Measurements from ENCODE around the gene TAS1R2. TPM values are rescaled to one million over a fixed set of nuclear protein-coding genes. Genes with fewer than 3 reads are reported as not detected.

Gene TAS1R2
- total and polyA plus RNA-seq, 3 donors from 2014 or later, result 0.19 TPM; not detected in 2

GRCh38 chr1:18800258-18800657 lies 59.2 kb downstream of the TAS1R2 start:
- Histone ChIP-seq H3K4me3 (no peak overlapping the region), H3K27me3 (no peaks in the 10 kb centered on the region), H3K27ac (no peak overlapping the region), H3K9me3 (no peaks in the 10 kb centered on the region), H3K36me3 (ENCODE audit: low read depth, missing control alignments) (no peaks in the 10 kb centered on the region), H3K4me1 (no peaks in the 10 kb centered on the region)
- no peak for DNase-seq
- intact Hi-C loops (cut with DNase I; ENCODE audit: low total_unique reads), result no loop called here
- WGBS, 2 donors, result 83 to 94% methylated on average over 5 to 6 of the region's 6 CpGs
- TF ChIP-seq CTCF (IDR thresholded peaks at IDR 0.05) (no peak), POLR2A (IDR thresholded peaks at IDR 0.05) (no peak)

DNA sequence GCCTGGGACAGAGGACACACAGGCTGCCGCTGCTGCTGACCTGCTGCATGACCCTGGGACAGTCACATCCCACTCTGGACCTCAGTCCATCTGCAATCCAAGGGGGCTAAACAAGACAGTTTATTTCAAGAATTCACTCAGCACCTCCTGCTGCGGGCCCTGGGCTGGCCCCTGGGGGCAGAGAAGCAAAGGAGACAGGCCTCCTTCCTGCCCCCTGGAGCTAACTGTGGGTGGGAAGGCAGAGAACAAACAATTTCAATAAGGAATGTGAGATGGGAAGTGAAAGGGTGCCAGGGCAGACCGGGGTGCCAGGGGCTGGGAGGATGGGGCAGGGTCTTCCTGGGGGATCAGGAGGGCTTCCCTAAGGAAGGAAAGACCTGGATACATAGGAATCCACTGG lies 60.0 kb downstream of the TAS1R2 start:
- intact Hi-C loops (cut with DNase I; ENCODE audit: low total_unique reads), result no loop called here
- Histone ChIP-seq H3K36me3 (ENCODE audit: low read depth, missing control alignments) (no peaks in the 10 kb centered on the region), H3K27me3 (no peaks in the 10 kb centered on the region), H3K4me1 (no peaks in the 10 kb centered on the region), H3K27ac (no peak overlapping the region), H3K4me3 (no peak overlapping the region), H3K9me3 (no peaks in the 10 kb centered on the region)
- TF ChIP-seq CTCF (IDR thresholded peaks at IDR 0.05) (no peak), POLR2A (IDR thresholded peaks at IDR 0.05) (no peak)
- no peak for DNase-seq
- WGBS, 2 donors, result 71 to 77% methylated on average over 3 of the region's 3 CpGs

GRCh38 chr1:18798946-18799345 lies 60.5 kb downstream of the TAS1R2 start:
- WGBS, 2 donors, result 82 to 93% methylated on average over 6 of the region's 6 CpGs
- no peak overlapping the region for H3K4me3 ChIP-seq
- no peak for DNase-seq
- no peaks in the 10 kb centered on the region for H3K27me3 ChIP-seq
- no peaks in the 10 kb centered on the region for H3K36me3 ChIP-seq (ENCODE audit: low read depth, missing control alignments)
- no peak for TF ChIP-seq POLR2A (IDR thresholded peaks at IDR 0.05)
- TF ChIP-seq CTCF (IDR thresholded peaks at IDR 0.05), result no peak
- H3K9me3 ChIP-seq, result no peaks in the 10 kb centered on the region
- no peak overlapping the region for H3K27ac ChIP-seq
- H3K4me1 ChIP-seq, result no peaks in the 10 kb centered on the region
- intact Hi-C loops (cut with DNase I; ENCODE audit: low total_unique reads), result no loop called here

DNA sequence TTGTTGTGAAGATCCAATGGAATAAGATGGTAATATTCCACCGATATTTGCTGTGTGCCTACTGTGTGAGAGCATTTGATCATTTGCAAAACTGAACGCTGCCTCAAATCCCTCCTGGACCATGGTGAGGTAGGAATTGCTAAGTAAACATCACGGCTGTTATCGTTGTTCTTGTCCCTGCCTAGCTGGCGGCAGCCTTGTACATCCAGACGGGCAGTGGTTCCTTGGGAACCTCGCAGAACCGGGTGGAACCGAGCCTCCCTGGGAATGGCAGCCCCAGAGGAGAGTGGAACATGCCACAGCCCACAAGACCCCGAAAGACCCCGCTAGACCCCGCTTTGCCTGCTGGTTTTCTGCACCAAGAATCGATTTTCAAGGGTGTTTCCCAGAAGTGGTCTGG lies 60.9 kb downstream of the TAS1R2 start:
- Histone ChIP-seq H3K9me3 (no peaks in the 10 kb centered on the region), H3K27me3 (no peaks in the 10 kb centered on the region), H3K36me3 (ENCODE audit: low read depth, missing control alignments) (no peaks in the 10 kb centered on the region), H3K27ac (no peak overlapping the region), H3K4me3 (no peak overlapping the region), H3K4me1 (no peaks in the 10 kb centered on the region)
- intact Hi-C loops (cut with DNase I; ENCODE audit: low total_unique reads), result no loop called here
- WGBS, 2 donors, result 88 to 91% methylated on average over 13 of the region's 13 CpGs
- no peak for DNase-seq
- no peak for TF ChIP-seq POLR2A (IDR thresholded peaks at IDR 0.05)
- TF ChIP-seq CTCF (IDR thresholded peaks at IDR 0.05), result no peak

DNA sequence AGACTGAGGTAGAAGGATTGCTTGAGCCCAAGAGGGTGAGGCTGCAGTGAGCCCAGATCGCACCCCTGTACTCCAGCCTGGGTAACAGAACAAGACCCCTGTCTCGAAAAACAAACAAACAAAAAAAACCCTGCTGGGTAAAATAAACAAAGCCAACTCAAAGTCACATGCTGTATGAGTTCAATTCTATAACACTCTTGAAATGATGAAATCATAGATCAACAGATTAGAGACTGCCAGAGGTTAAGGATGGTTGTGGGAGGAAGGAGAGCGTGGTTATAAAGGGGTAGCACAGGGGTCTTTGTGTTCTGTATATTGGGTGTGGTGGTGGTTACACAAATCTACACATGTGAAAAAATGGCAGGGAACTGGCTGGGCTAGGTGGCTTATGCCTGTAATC lies 62.5 kb downstream of the TAS1R2 start:
- H3K27ac ChIP-seq, result no peak overlapping the region
- intact Hi-C loops (cut with DNase I; ENCODE audit: low total_unique reads), result no loop called here
- no peak overlapping the region for H3K4me3 ChIP-seq
- H3K27me3 ChIP-seq, result no peaks in the 10 kb centered on the region
- WGBS, 2 donors, result 92 to 94% methylated on average over 3 of the region's 3 CpGs
- no peaks in the 10 kb centered on the region for H3K9me3 ChIP-seq
- no peak for DNase-seq
- TF ChIP-seq POLR2A (IDR thresholded peaks at IDR 0.05) (no peak), CTCF (IDR thresholded peaks at IDR 0.05) (no peak)
- H3K36me3 ChIP-seq (ENCODE audit: low read depth, missing control alignments), result no peaks in the 10 kb centered on the region
- H3K4me1 ChIP-seq, result no peaks in the 10 kb centered on the region
